ENCODE measurements around the gene TGIF1. TPM values are rescaled to one million over a fixed set of nuclear protein-coding genes. Genes with fewer than 3 reads are reported as not detected.

Gene TGIF1
- total and polyA plus RNA-seq, 10 donors: 25.3 to 64.5 (median 35.9) TPM

DNA sequence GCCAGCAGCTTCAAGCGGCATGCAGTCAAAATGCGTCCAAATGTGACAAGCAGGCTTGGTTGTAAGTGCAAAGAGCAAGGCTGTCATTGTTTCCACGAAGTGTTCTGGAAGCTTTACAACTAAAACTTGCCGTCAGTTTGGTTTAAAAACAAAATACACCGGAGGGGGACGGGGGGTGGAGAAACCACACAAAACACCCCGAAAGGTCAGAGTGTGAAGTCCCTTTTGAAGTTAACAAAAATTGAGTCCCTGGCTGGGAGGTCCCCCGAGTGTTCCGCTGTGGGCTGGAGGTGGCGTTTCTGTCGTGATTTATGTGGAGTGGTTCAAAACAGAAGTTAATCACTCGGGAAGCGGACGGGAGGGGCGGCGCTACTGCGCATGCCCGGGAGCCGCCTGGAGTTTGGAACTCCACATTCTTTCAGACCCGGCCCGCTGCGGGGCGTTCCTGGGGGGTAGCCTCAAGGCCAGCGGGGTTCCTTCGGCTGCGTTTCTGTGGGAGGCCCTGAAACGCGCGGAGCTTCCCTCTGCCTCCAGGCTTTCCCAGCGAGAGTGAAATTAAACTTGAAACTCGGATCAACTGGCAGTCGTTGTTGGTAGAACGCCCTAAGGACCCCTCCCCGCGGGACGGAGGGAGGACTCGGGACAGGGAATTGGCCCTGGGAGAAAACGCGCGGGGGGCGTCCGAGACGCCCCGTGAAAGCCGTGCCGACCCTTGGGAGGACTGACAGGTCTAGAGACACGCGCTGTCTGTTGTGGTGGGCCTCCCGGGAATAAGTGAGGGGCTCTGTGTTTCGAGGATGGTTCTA lies 1.4 kb downstream of the TGIF1 start:
- H3K27me3 ChIP-seq (replicated peaks in 1 of 7): no peaks in the 10 kb centered on the region
- peak; percentile 95 for DNase-seq
- H3K4me3 ChIP-seq: peak overlapping the region; percentile 56 to 80 (median 74)
- no peaks in the 10 kb centered on the region for H3K9me3 ChIP-seq
- TF ChIP-seq POLR2AphosphoS5 (IDR thresholded peaks at IDR 0.05) (peak; percentile 91 to 95 (median 91)), POLR2A (IDR thresholded peaks at IDR 0.05) (peak in 2 of 3 donors; percentile 15 to 90)
- TF ChIP-seq, protein P1, sequence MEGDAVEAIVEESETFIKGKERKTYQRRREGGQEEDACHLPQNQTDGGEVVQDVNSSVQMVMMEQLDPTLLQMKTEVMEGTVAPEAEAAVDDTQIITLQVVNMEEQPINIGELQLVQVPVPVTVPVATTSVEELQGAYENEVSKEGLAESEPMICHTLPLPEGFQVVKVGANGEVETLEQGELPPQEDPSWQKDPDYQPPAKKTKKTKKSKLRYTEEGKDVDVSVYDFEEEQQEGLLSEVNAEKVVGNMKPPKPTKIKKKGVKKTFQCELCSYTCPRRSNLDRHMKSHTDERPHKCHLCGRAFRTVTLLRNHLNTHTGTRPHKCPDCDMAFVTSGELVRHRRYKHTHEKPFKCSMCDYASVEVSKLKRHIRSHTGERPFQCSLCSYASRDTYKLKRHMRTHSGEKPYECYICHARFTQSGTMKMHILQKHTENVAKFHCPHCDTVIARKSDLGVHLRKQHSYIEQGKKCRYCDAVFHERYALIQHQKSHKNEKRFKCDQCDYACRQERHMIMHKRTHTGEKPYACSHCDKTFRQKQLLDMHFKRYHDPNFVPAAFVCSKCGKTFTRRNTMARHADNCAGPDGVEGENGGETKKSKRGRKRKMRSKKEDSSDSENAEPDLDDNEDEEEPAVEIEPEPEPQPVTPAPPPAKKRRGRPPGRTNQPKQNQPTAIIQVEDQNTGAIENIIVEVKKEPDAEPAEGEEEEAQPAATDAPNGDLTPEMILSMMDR (IDR thresholded peaks at IDR 0.05 in 8 of 11, conservative IDR thresholded peaks at IDR 0.05 in 3 of 11): no peak
- peak overlapping the region; percentile 94 to 99 (median 99) for H3K27ac ChIP-seq
- H3K36me3 ChIP-seq: peaks cover 0 to 5% (median 2%) of the 10 kb centered on the region in 6 donors
- peaks cover 13 to 72% (median 55%) of the 10 kb centered on the region in 6 donors for H3K4me1 ChIP-seq
- intact Hi-C loops (cut with DNase I; ENCODE audit: low total_unique reads): loop anchor here (10.0 kb wide), 1 partner anchor 213 kb away; no protein-coding TSS in a partner anchor
- 0 to 1% (median 0%) methylated on average over 40 to 50 of the region's 50 CpGs for WGBS, 5 donors

DNA sequence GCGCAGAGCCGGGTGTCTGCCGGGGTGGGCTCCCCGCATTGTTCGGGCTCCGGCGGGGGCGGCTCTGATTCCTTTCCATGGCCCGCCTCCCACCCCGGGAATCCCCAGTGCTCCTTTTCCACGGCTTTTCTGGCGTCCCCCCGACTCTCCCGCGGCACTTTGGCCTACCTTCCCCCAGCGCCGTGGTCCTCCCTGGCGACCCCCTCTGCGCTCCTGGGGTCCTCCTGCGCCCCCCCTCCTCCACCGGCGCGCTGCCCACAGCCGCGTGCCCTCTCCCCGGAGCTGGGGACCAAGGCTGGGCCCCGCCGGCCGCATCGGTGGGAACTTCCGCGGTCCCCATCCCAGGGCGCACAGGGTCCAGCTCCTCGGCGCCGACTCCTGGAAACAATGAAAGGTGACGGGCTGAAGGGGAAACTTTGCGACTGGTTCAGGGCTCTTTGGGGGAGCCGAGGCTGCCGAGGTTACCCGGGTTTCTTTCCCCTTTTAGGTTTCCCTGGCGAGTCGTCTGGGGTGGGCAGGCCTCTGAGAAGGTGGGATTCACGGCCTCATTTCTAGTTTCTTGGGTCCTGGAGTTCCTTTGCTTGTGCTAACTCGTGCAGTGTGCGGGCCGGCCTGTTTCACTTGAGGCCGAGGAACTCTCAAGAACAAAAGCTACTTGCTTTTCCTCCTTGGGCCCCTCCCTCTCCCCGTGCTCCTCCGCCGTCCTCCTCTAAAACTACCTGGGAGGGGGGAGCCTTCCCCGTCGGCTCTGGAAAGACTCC lies 2.2 kb downstream of the TGIF1 start:
- H3K4me1 ChIP-seq: peaks cover 9 to 72% (median 50%) of the 10 kb centered on the region in 6 donors
- peak overlapping the region; percentile 56 to 80 (median 74) for H3K4me3 ChIP-seq
- no peaks in the 10 kb centered on the region for H3K27me3 ChIP-seq (replicated peaks in 1 of 7)
- TF ChIP-seq POLR2AphosphoS5 (IDR thresholded peaks at IDR 0.05): peak in 2 of 3 donors; percentile 29 to 56
- TF ChIP-seq, protein P1 (IDR thresholded peaks at IDR 0.05 in 8 of 11, conservative IDR thresholded peaks at IDR 0.05 in 3 of 11): no peak
- intact Hi-C loops (cut with DNase I; ENCODE audit: low total_unique reads): loop anchor here (10.0 kb wide), 1 partner anchor 213 kb away; no protein-coding TSS in a partner anchor
- no peaks in the 10 kb centered on the region for H3K9me3 ChIP-seq
- peak overlapping the region; percentile 94 to 99 (median 99) for H3K27ac ChIP-seq
- DNase-seq: peak; percentile 88
- 2 to 4% (median 3%) methylated on average over 23 to 53 of the region's 53 CpGs for WGBS, 5 donors
- H3K36me3 ChIP-seq: peaks cover 0 to 13% (median 10%) of the 10 kb centered on the region in 6 donors

DNA sequence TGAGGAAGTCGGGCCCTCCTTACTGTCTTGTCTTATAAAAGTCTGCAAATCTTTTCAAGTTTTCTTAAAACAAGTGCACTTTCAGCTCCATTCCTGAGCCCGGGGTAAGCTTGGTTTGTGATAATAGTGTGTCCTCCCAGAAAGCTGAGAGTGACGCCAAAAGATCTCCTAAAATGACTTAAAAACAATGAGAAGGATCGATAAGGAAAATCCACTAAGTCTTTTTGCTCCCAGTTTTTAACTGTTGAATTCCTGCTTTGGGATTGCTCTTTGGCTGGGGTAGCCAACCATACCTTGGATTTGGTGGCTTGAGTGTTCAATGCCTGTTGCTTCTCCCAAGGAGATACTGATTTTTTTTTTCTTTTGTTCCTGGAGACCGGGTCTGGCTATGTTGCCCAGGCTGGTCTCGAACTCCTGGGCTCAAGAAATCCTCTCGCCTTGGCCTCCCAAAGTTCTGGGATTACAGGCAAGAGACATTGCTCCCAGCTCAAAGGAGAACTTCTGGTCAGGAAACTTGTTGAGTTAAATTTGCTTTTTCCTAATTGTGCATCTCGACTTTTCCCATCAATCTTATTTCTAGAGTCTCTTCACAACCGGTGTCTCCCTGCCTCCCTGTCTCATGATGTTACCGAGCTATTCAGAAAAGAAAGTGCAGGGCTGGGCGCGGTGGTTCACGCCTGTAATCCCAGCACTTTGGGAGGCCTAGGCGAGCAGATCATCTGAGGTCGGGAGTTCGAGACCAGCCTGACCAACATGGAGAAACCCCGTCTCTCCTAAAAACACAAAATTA lies 3.0 kb downstream of the TGIF1 start:
- 59 to 77% (median 70%) methylated on average over 17 of the region's 17 CpGs for WGBS, 5 donors
- Histone ChIP-seq H3K4me3 (peak overlapping the region; percentile 56 to 80 (median 74)), H3K9me3 (no peaks in the 10 kb centered on the region), H3K27me3 (replicated peaks in 1 of 7) (no peaks in the 10 kb centered on the region), H3K36me3 (peaks cover 0 to 21% (median 17%) of the 10 kb centered on the region in 6 donors), H3K4me1 (peaks cover 8 to 73% (median 49%) of the 10 kb centered on the region in 6 donors), H3K27ac (peak overlapping the region; percentile 94 to 99 (median 99))
- no peak for DNase-seq
- intact Hi-C loops (cut with DNase I; ENCODE audit: low total_unique reads): loop anchor here (10.0 kb wide), 1 partner anchor 212 kb away; no protein-coding TSS in a partner anchor
- TF ChIP-seq POLR2AphosphoS5 (IDR thresholded peaks at IDR 0.05): peak in 1 of 3 donors; percentile 20
- TF ChIP-seq, protein P1 (IDR thresholded peaks at IDR 0.05 in 8 of 11, conservative IDR thresholded peaks at IDR 0.05 in 3 of 11): no peak

All from spleen (tissue), 11 donors.